ENCODE data around the gene STARD5.

Gene STARD5

GRCh38 chr15:81285461-81285860, 38.5 kb downstream of the STARD5 start:
- no peak for TF ChIP-seq CTCF (IDR thresholded peaks at IDR 0.05; ENCODE audit: control insufficient read depth, insufficient read depth, low read depth, low read length, missing control alignments)
- no peak for DNase-seq (ENCODE audit: low read depth)
- no peak overlapping the region for H3K4me3 ChIP-seq (ENCODE audit: control insufficient read depth, low read depth, low read length)

- TF ChIP-seq CTCF (IDR thresholded peaks at IDR 0.05; ENCODE audit: control insufficient read depth, insufficient read depth, low read depth, low read length, missing control alignments), result no peak
- DNase-seq (ENCODE audit: low read depth), result no peak
- no peak overlapping the region for H3K4me3 ChIP-seq (ENCODE audit: control insufficient read depth, low read depth, low read length)
Observed at GRCh38 chr15:81284256-81285031, 39.5 kb downstream of the STARD5 start.

GRCh38 chr15:81282911-81283310, 41.0 kb downstream of the STARD5 start:
- TF ChIP-seq CTCF (IDR thresholded peaks at IDR 0.05; ENCODE audit: control insufficient read depth, insufficient read depth, low read depth, low read length, missing control alignments), result no peak

DNA sequence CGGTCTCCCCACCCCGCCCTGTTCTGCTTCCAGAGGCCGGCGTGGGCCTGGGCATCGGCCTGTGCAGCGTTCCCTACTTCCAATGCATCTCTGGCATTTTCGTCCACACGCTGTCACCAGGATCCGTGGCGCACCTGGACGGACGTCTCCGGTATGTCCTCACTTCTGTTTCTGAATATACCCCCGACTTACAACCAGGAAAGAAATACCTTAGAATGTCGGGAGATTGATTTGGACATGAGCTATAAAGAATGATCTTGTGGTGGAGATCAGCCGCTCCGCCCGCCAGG, 41.4 kb downstream of the STARD5 start:
- DNase-seq (ENCODE audit: low read depth), result no peak
- no peak overlapping the region for H3K4me3 ChIP-seq (ENCODE audit: control insufficient read depth, low read depth, low read length)
- TF ChIP-seq CTCF (IDR thresholded peaks at IDR 0.05; ENCODE audit: control insufficient read depth, insufficient read depth, low read depth, low read length, missing control alignments), result no peak

More at GRCh38 chr15:81282911-81283310, 41.0 kb downstream of the STARD5 start:
- H3K4me3 ChIP-seq (ENCODE audit: control insufficient read depth, low read depth, low read length), result no peak overlapping the region
- DNase-seq (ENCODE audit: low read depth), result no peak

DNA sequence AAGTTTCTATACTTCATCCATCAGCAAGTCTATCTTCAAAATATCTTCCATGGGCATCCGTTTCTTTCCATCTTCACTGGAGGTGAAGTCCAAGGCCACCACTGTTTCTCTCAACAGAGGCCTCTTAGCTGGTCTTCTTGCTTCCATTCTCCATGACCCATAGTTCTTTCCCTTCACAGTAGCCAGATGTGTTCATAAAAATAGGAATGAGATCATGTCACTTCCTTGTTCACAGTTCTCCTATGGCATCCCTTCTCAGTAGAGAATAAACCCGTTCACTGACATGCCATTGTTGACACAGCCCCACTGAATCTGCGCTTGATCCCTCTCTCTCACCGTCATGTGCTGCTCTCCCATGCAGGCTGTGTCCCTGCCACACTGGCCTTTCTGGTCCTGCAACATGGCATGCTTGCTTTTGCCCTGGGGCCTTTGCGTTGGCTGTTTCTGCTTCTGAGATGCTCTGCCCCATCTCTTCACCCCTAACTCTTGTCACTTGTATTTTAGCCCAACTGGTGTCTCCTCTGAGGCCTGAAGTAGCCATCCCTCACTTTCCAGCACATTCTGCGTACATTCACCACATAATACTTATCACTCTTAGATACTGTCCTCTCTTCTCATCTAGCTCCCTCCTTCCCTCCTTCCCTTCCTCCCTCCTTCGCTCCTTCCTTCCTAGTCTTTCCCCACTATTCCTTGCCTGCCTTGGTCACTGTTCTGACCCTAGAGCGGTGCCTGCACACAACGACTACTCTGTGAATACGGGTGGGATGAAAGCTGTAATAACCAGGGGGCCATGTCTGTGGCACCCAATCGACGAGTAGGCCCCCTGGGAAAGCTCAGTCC, 42.0 kb downstream of the STARD5 start:
- H3K4me3 ChIP-seq (ENCODE audit: control insufficient read depth, low read depth, low read length), result no peak overlapping the region
- no peak for TF ChIP-seq CTCF (IDR thresholded peaks at IDR 0.05; ENCODE audit: control insufficient read depth, insufficient read depth, low read depth, low read length, missing control alignments)
- DNase-seq (ENCODE audit: low read depth), result no peak

- H3K4me3 ChIP-seq (ENCODE audit: control insufficient read depth, low read depth, low read length), result no peak overlapping the region
- TF ChIP-seq CTCF (IDR thresholded peaks at IDR 0.05; ENCODE audit: control insufficient read depth, insufficient read depth, low read depth, low read length, missing control alignments), result no peak
- DNase-seq (ENCODE audit: low read depth), result no peak
Observed at GRCh38 chr15:81281456-81281735, 42.5 kb downstream of the STARD5 start.

All from AG09309 (cell line).